Prostate gland (tissue), 2 donors: ENCODE measurements around the gene OR13D1. TPM values are rescaled to one million over a fixed set of nuclear protein-coding genes. Genes with fewer than 3 reads are reported as not detected.
"Not testable (repeated sequence)": the region's sequence is repeated elsewhere in the genome, so short reads cannot be mapped to it uniquely, and the experiment has no call there.

Experiments
- DNase-seq: peaks from one replicate; pipeline ENCODE4 v3.0.0-alpha.2; 2019; ENCODE audit warnings: low spot score
- H3K27ac ChIP-seq, 2 donors: fragments of 200-600 bp; sonication (generic); 2 replicates each; pipeline ENCODE4 v1.5.1; 2017 to 2019
- H3K27me3 ChIP-seq: fragments of 200-600 bp; sonication (generic); replicated peaks from 2 replicates; pipeline ENCODE4 v1.5.1; 2019; ENCODE audit not compliant: insufficient read depth
- H3K36me3 ChIP-seq, 2 donors: fragments of 200-600 bp; sonication (generic); 1 replicate in 1 of 2; 2 replicates in 1 of 2; pipeline versions ENCODE4 v1.5.1 to v1.8.1; 2017 to 2019
- H3K4me1 ChIP-seq: fragments of 200-600 bp; sonication (generic); replicated peaks from 2 replicates; pipeline ENCODE4 v1.5.1; 2019
- H3K4me3 ChIP-seq, 2 donors: fragments of 200-600 bp; sonication (generic); 2 replicates each; pipeline ENCODE4 v1.5.1; 2017 to 2019
- H3K9me3 ChIP-seq: fragments of 200-600 bp; sonication (generic); 2 replicates; pipeline ENCODE4 v1.5.1; 2017
- CTCF ChIP-seq, 4 experiments: fragments of 200-600 bp in 2 of 4; fragments of 450-650 bp in 2 of 4; sonication (generic) in 2 of 4; IDR thresholded peaks; 1 replicate in 3 of 4; 2 replicates in 1 of 4; pipeline ENCODE4 v1.5.1; 2016 to 2019; ENCODE audit warnings: antibody characterized with exemption in 4 of 4, mild to moderate bottlenecking in 2 of 4, moderate library complexity in 2 of 4
- POLR2A ChIP-seq: fragments of 450-650 bp; IDR thresholded peaks from one replicate; pipeline ENCODE4 v1.6.1; 2016; ENCODE audit warnings: antibody characterized with exemption, mild to moderate bottlenecking
- POLR2AphosphoS5 ChIP-seq: sonication (generic); formaldehyde crosslinking; IDR thresholded peaks from one replicate; pipeline ENCODE4 v1.6.1; 2017; ENCODE audit warnings: antibody characterized with exemption
- WGBS: methylation state at CpG from one replicate; pipeline ENCODE4 v1.1.5; 2018; 5-methylcytosine and 5-hydroxymethylcytosine counted together
- intact Hi-C: fragments of 100-400 bp; cut with DNase I; formaldehyde crosslinking; loops from one replicate; pipeline ENCODE4 v1.14.2; 2022
- total RNA-seq, 2 donors: library from RNA; depleted of rRNA; stranded (reverse); fragments of >200 nt; gene quantifications; one replicate each; pipeline ENCODE4 v1.1.0, GENCODE V29; 2016

Gene OR13D1
- total RNA-seq, 2 donors from 2014 or later = not detected

- TF ChIP-seq CTCF (IDR thresholded peaks at IDR 0.05) (no peak), POLR2AphosphoS5 (no peak), POLR2A (no peak)
- no peak for DNase-seq
- 46% methylated on average over 2 of the region's 2 CpGs for WGBS
These were observed 8.2 kb upstream of the OR13D1 start for GRCh38 chr9:104686081-104686480.

GRCh38 chr9:104700306-104700705 lies 6.0 kb downstream of the OR13D1 start:
- Histone ChIP-seq H3K36me3 (no peaks in the 10 kb centered on the region), H3K4me3 (no peak overlapping the region), H3K4me1 (no peaks in the 10 kb centered on the region), H3K27me3 (no peaks in the 10 kb centered on the region), H3K9me3 (no peaks in the 10 kb centered on the region), H3K27ac (no peak overlapping the region)
- WGBS = 78% methylated on average over 3 of the region's 3 CpGs
- no peak for DNase-seq
- TF ChIP-seq POLR2A = no peak
- TF ChIP-seq CTCF (IDR thresholded peaks at IDR 0.05) = no peak
- intact Hi-C loops = no loop called here

More at GRCh38 chr9:104686081-104686480, 8.2 kb upstream of the OR13D1 start:
- intact Hi-C loops = no loop called here
- H3K36me3 ChIP-seq = no peaks in the 10 kb centered on the region
- H3K4me1 ChIP-seq = no peaks in the 10 kb centered on the region
- no peaks in the 10 kb centered on the region for H3K9me3 ChIP-seq
- H3K4me3 ChIP-seq = no peak overlapping the region
- no peaks in the 10 kb centered on the region for H3K27me3 ChIP-seq
- no peak overlapping the region for H3K27ac ChIP-seq

- 69% methylated on average over 1 of the region's 1 CpG for WGBS
- H3K9me3 ChIP-seq, H3K4me1 ChIP-seq, H3K27me3 ChIP-seq, intact Hi-C loops, DNase-seq, H3K27ac ChIP-seq, H3K36me3 ChIP-seq, H3K4me3 ChIP-seq: not testable (repeated sequence)
These were observed 14.4 kb downstream of the OR13D1 start for GRCh38 chr9:104708737-104709136.

- 81% methylated on average over 4 of the region's 4 CpGs for WGBS
- Histone ChIP-seq H3K27ac (no peak overlapping the region), H3K9me3 (no peaks in the 10 kb centered on the region)
These were observed 17.3 kb downstream of the OR13D1 start for GRCh38 chr9:104711604-104712003.

GRCh38 chr9:104725014-104725413 lies 30.7 kb downstream of the OR13D1 start:
- no peak for TF ChIP-seq POLR2AphosphoS5
- no peak for TF ChIP-seq POLR2A
- TF ChIP-seq CTCF (IDR thresholded peaks at IDR 0.05) = no peak
- 92% methylated on average over 5 of the region's 5 CpGs for WGBS
- intact Hi-C loops = no loop called here

More at GRCh38 chr9:104711604-104712003, 17.3 kb downstream of the OR13D1 start:
- Histone ChIP-seq H3K4me3 (no peak overlapping the region), H3K27me3 (no peaks in the 10 kb centered on the region), H3K4me1 (no peaks in the 10 kb centered on the region), H3K36me3 (no peaks in the 10 kb centered on the region)
- no peak for DNase-seq
- no peak for TF ChIP-seq POLR2AphosphoS5
- no peak for TF ChIP-seq CTCF (IDR thresholded peaks at IDR 0.05)
- no peak for TF ChIP-seq POLR2A
- intact Hi-C loops = no loop called here

More at GRCh38 chr9:104725014-104725413, 30.7 kb downstream of the OR13D1 start:
- Histone ChIP-seq H3K27me3 (no peaks in the 10 kb centered on the region), H3K4me1 (no peaks in the 10 kb centered on the region), H3K36me3 (no peaks in the 10 kb centered on the region), H3K4me3 (no peak overlapping the region), H3K9me3 (no peaks in the 10 kb centered on the region), H3K27ac (no peak overlapping the region)
- no peak for DNase-seq
